Effector CD4-positive, alpha-beta T cell (primary cell): Measurements from ENCODE around the gene TUSC2.
A peak's percentile ranks its signal among the peaks of the same experiment; 100 is the strongest.

ENCODE experiments used
- DNase-seq: peaks from one replicate; pipeline ENCODE4 v3.0.0-alpha.2; 2020

The TUSC2 gene

GRCh38 chr3:50354186-50354764, 26.3 kb upstream of the TUSC2 start:
- no peak for DNase-seq

GRCh38 chr3:50353245-50354004, 25.4 kb upstream of the TUSC2 start:
- DNase-seq, result no peak

- no peak for DNase-seq
Observed at GRCh38 chr3:50352781-50353180, 24.8 kb upstream of the TUSC2 start.

- DNase-seq, result no peak
Observed at GRCh38 chr3:50351323-50351697, 23.3 kb upstream of the TUSC2 start.

GRCh38 chr3:50350527-50351322, 22.7 kb upstream of the TUSC2 start, which contains the start of the genes CYB561D2 and NPRL2:
CYB561D2 (plus strand) TSS chr3:50350862; CDS start chr3:50351434, 572 bp downstream.
NPRL2 (minus strand) TSS chr3:50350775; CDS start chr3:50350652, 123 bp downstream.
- peak; percentile 99 for DNase-seq

- no peak for DNase-seq
Observed at GRCh38 chr3:50350213-50350526, 22.1 kb upstream of the TUSC2 start.

- peak; percentile 73 for DNase-seq
Observed at GRCh38 chr3:50347187-50347813, 19.3 kb upstream of the TUSC2 start.

- peak; percentile 65 for DNase-seq
Observed at GRCh38 chr3:50345586-50346234, 17.7 kb upstream of the TUSC2 start, which contains the start of gene ZMYND10. ZMYND10 (minus strand) TSS chr3:50345732; CDS start chr3:50345579, 153 bp downstream.

- no peak for DNase-seq
Observed at GRCh38 chr3:50345008-50345407, 17.0 kb upstream of the TUSC2 start.

- DNase-seq, result no peak
Observed at GRCh38 chr3:50342813-50343633, 15.0 kb upstream of the TUSC2 start.

- no peak for DNase-seq
Observed at GRCh38 chr3:50341996-50342650, 14.1 kb upstream of the TUSC2 start.

- no peak for DNase-seq
Observed at GRCh38 chr3:50341537-50341936, 13.5 kb upstream of the TUSC2 start.

- peak; percentile 39 for DNase-seq
Observed at GRCh38 chr3:50340448-50341329, 12.7 kb upstream of the TUSC2 start, which contains the start of gene RASSF1. RASSF1 (minus strand) TSS chr3:50340836; CDS start chr3:50340805, 31 bp downstream.

GRCh38 chr3:50340147-50340447, 12.1 kb upstream of the TUSC2 start:
- no peak for DNase-seq

GRCh38 chr3:50339485-50340146, 11.6 kb upstream of the TUSC2 start:
- DNase-seq, result no peak

GRCh38 chr3:50338965-50339364, 10.9 kb upstream of the TUSC2 start:
- no peak for DNase-seq

GRCh38 chr3:50337175-50337861, 9.3 kb upstream of the TUSC2 start:
- DNase-seq, result peak; percentile 89

GRCh38 chr3:50336452-50337174, 8.6 kb upstream of the TUSC2 start:
- no peak for DNase-seq
